VCaP (cell line): ENCODE results near the gene NBPF26.
"Not testable (repeated sequence)": the region's sequence is repeated elsewhere in the genome, so short reads cannot be mapped to it uniquely, and the experiment has no call there.

Experiments
- H3K27ac ChIP-seq: fragments of 450-650 bp; 2 replicates; pipeline ENCODE4 v1.5.1; 2017
- CTCF ChIP-seq: fragments of 450-650 bp; conservative IDR thresholded peaks from 2 replicates; pipeline ENCODE4 v1.5.1; 2017; ENCODE audit warnings: mild to moderate bottlenecking, moderate library complexity

The NBPF26 gene

GRCh38 chr1:120844186-120844944 lies 120.6 kb downstream of the NBPF26 start:
- peak overlapping the region; percentile 71 for H3K27ac ChIP-seq
- TF ChIP-seq CTCF: peak; percentile 44

- H3K27ac ChIP-seq: peak overlapping the region; percentile 71; the same call in 1 of the 2 replicates
These were observed 121.2 kb downstream of the NBPF26 start for GRCh38 chr1:120844945-120845330.

GRCh38 chr1:120849400-120850286 lies 125.9 kb downstream of the NBPF26 start:
- H3K27ac ChIP-seq: peak overlapping the region; percentile 94

- peak overlapping the region; percentile 94 for H3K27ac ChIP-seq
These were observed 126.5 kb downstream of the NBPF26 start for GRCh38 chr1:120850287-120850536.

GRCh38 chr1:120850537-120851421 lies 127.0 kb downstream of the NBPF26 start:
- H3K27ac ChIP-seq: peak overlapping the region; percentile 94

GRCh38 chr1:120858144-120858543 lies 134.4 kb downstream of the NBPF26 start:
- H3K27ac ChIP-seq: peak overlapping the region; percentile 65

- peak overlapping the region; percentile 35 for H3K27ac ChIP-seq
These were observed 136.0 kb downstream of the NBPF26 start for GRCh38 chr1:120859615-120860234.

GRCh38 chr1:120878206-120878605 lies 154.5 kb downstream of the NBPF26 start:
- not testable (repeated sequence) for H3K27ac ChIP-seq

- H3K27ac ChIP-seq: not testable (repeated sequence)
These were observed 156.3 kb downstream of the NBPF26 start for GRCh38 chr1:120880056-120880455.

- not testable (repeated sequence) for H3K27ac ChIP-seq
These were observed 158.2 kb downstream of the NBPF26 start for GRCh38 chr1:120881934-120882333.
